SK-N-SH treated with all-trans-retinoic acid at 6 μM for 48 hours (cell line): ENCODE data around the gene EMID1.

ENCODE experiments used
- CSDC2 ChIP-seq: fragments of 250-450 bp; sonication (Bioruptor Pico); IDR thresholded peaks from 2 replicates; pipeline ENCODE4 v1.5.0; 2020; ENCODE audit warnings: mild to moderate bottlenecking, moderate library complexity
- ZC3H10 ChIP-seq: fragments of 250-450 bp; sonication (Bioruptor Pico); IDR thresholded peaks from 2 replicates; pipeline ENCODE4 v1.5.1; 2021; ENCODE audit warnings: mild to moderate bottlenecking, moderate library complexity
- ZFP3 ChIP-seq: fragments of 250-450 bp; sonication (Bioruptor Pico); IDR thresholded peaks from 2 replicates; pipeline ENCODE4 v1.5.0; 2020; ENCODE audit warnings: mild to moderate bottlenecking, moderate library complexity
- ZFP30 ChIP-seq: fragments of 450-650 bp; formaldehyde crosslinking; IDR thresholded peaks from 2 replicates; pipeline ENCODE4 v1.5.0; 2022; ENCODE audit warnings: mild to moderate bottlenecking, moderate library complexity
- ZNF565 ChIP-seq: fragments of 450-650 bp; formaldehyde crosslinking; conservative IDR thresholded peaks from 2 replicates; pipeline ENCODE4 v1.5.0; 2020; ENCODE audit warnings: low read depth, mild to moderate bottlenecking, moderate library complexity
- TF ChIP-seq, protein P1 (sequence below): fragments of 250-450 bp; sonication (Bioruptor Pico); IDR thresholded peaks from 2 replicates; pipeline ENCODE4 v1.5.1; 2021; ENCODE audit warnings: mild to moderate bottlenecking, moderate library complexity

DNA sequence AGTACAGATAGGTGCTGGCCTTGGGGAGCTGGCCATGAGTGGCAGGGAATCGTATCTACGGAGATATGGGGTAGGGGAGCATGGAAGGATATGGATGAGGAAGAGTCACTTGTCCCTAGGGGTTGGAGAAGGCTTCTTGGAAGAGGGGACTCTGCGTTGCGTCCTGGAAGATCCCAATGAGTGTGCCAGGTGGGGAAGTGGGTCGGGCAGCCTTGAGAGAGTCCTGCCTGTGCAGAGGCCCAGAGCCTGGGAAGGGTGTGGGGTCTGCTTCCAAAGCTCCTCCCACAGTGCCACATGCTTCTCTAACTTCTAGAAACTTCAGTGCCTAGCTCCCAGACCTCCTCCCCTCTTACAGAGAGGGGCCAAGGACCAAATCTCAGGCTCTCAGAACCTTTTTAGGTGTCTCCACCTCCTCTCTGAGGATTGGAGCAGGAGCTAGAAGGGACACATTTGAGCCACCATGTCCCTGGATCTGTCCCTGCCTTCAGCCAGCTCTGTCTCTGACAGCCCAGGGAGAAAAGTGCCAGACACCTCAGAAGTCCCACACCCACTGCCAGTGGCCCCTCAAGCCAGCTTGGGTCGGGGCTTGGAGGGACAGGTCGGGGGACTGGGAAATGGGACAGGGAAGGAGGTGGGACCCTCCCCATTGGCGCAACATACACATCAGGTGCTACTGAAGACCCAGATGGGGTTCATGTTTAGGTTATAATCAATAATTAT, 51.1 kb downstream of the EMID1 start:
- TF ChIP-seq ZFP30 (CRISPR knock-in tag): no peak
- no peak for TF ChIP-seq ZFP3
- TF ChIP-seq ZC3H10 (CRISPR knock-in tag): no peak
- TF ChIP-seq, protein P1, sequence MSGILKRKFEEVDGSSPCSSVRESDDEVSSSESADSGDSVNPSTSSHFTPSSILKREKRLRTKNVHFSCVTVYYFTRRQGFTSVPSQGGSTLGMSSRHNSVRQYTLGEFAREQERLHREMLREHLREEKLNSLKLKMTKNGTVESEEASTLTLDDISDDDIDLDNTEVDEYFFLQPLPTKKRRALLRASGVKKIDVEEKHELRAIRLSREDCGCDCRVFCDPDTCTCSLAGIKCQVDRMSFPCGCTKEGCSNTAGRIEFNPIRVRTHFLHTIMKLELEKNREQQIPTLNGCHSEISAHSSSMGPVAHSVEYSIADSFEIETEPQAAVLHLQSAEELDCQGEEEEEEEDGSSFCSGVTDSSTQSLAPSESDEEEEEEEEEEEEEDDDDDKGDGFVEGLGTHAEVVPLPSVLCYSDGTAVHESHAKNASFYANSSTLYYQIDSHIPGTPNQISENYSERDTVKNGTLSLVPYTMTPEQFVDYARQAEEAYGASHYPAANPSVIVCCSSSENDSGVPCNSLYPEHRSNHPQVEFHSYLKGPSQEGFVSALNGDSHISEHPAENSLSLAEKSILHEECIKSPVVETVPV (CRISPR knock-in tag): no peak
- no peak for TF ChIP-seq ZNF565 (CRISPR knock-in tag)
- TF ChIP-seq CSDC2 (CRISPR knock-in tag): no peak
